Measurements from ENCODE around the gene AFF2. TPM values are rescaled to one million over a fixed set of nuclear protein-coding genes. Genes with fewer than 3 reads are reported as not detected.

AFF2 gene
- total RNA-seq, 1 experiment from 2014 or later = 0.05 TPM

DNA sequence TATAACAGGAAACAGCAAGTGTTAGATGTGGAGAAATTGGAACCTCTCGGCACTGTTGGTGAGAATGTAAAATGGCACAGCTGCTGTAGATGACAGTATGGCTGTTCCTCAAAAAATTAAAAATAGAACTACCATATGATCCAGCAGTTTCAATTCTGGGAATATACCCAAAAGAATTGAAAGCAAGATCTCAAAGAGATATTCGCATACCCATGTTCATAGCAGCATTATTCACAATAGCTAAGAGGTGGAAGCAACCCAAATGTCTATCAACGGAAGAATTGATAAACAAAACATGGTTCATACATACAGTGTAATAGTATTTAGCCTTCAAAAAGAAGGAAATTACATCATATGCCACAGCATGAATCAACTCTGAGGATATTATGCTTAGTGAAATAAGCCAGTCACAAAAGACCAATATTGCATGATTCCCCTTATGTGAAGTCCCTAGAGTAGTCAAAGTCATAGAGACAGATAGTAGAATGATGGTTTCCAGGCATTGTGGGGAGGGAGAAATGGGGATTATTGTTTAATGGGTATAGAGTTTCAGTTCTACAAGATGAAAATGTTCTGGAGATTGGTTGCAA lies 537.0 kb downstream of the AFF2 start:
- Histone ChIP-seq H3K27ac (ENCODE audit: low read depth, low read length) (no peak overlapping the region), H3K36me3 (ENCODE audit: control insufficient read depth in 1 of 2, insufficient read depth in 2 of 2, low read length in 2 of 2) (no peaks in the 10 kb centered on the region), H3K9ac (ENCODE audit: low read length) (no peak overlapping the region), H3K4me3 (replicated peaks in 1 of 2; ENCODE audit: low read depth in 1 of 2, low read length in 2 of 2) (no peak overlapping the region), H3K79me2 (ENCODE audit: insufficient read depth, low read length) (no peaks in the 10 kb centered on the region), H3K9me3 (ENCODE audit: control insufficient read depth in 1 of 2, insufficient read depth in 1 of 2, low read depth in 1 of 2, low read length in 2 of 2) (no peaks in the 10 kb centered on the region), H2AFZ (ENCODE audit: low read depth, low read length, poor library complexity, severe bottlenecking) (no peak overlapping the region), H3K9me2 (ENCODE audit: insufficient read depth) (no peaks in the 10 kb centered on the region), H3K4me2 (ENCODE audit: low read length) (no peak overlapping the region), H4K20me1 (ENCODE audit: insufficient read depth) (no peaks in the 10 kb centered on the region), H3K4me1 (ENCODE audit: control insufficient read depth in 1 of 2, insufficient read depth in 2 of 2, low read length in 2 of 2) (no peaks in the 10 kb centered on the region), H3K27me3 (ENCODE audit: insufficient read depth, low read length) (no peaks in the 10 kb centered on the region)
- intact Hi-C loops (cut with micrococcal nuclease) = no loop called here
- TF ChIP-seq EGR1 (IDR thresholded peaks at IDR 0.05; ENCODE audit: low read depth) (no peak), SRF (IDR thresholded peaks at IDR 0.05; ENCODE audit: low read depth) (no peak), SP1 (IDR thresholded peaks at IDR 0.05; ENCODE audit: low read depth) (no peak), TCF7L2 (IDR thresholded peaks at IDR 0.05; ENCODE audit: borderline replicate concordance, extremely low read depth, insufficient read depth, insufficient read length) (no peak), RAD21 (IDR thresholded peaks at IDR 0.05; ENCODE audit: low read depth) (no peak), EZH2 (IDR thresholded peaks at IDR 0.05) (no peak), POLR2A (IDR thresholded peaks at IDR 0.05; ENCODE audit: borderline replicate concordance, extremely low read depth, insufficient read depth, insufficient read length) (no peak), SIN3A (IDR thresholded peaks at IDR 0.05; ENCODE audit: low read depth) (no peak), FOSL1 (IDR thresholded peaks at IDR 0.05; ENCODE audit: low read depth) (no peak)
- TF ChIP-seq, protein P1, sequence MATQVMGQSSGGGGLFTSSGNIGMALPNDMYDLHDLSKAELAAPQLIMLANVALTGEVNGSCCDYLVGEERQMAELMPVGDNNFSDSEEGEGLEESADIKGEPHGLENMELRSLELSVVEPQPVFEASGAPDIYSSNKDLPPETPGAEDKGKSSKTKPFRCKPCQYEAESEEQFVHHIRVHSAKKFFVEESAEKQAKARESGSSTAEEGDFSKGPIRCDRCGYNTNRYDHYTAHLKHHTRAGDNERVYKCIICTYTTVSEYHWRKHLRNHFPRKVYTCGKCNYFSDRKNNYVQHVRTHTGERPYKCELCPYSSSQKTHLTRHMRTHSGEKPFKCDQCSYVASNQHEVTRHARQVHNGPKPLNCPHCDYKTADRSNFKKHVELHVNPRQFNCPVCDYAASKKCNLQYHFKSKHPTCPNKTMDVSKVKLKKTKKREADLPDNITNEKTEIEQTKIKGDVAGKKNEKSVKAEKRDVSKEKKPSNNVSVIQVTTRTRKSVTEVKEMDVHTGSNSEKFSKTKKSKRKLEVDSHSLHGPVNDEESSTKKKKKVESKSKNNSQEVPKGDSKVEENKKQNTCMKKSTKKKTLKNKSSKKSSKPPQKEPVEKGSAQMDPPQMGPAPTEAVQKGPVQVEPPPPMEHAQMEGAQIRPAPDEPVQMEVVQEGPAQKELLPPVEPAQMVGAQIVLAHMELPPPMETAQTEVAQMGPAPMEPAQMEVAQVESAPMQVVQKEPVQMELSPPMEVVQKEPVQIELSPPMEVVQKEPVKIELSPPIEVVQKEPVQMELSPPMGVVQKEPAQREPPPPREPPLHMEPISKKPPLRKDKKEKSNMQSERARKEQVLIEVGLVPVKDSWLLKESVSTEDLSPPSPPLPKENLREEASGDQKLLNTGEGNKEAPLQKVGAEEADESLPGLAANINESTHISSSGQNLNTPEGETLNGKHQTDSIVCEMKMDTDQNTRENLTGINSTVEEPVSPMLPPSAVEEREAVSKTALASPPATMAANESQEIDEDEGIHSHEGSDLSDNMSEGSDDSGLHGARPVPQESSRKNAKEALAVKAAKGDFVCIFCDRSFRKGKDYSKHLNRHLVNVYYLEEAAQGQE (IDR thresholded peaks at IDR 0.05; ENCODE audit: low read depth) = no peak
- TF ChIP-seq, protein P2, sequence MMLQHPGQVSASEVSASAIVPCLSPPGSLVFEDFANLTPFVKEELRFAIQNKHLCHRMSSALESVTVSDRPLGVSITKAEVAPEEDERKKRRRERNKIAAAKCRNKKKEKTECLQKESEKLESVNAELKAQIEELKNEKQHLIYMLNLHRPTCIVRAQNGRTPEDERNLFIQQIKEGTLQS (IDR thresholded peaks at IDR 0.05) = no peak
- no peak for DNase-seq (ENCODE audit: low read depth, low spot score)
- BruUV-seq (replicated peaks) = no TSS peak
- CTCF ChIA-PET = no interaction called here
- RAD21 ChIA-PET (ENCODE audit: low non-redundant PET in 1 of 2, low total read pairs in 2 of 2, uncharacterized antibody in 2 of 2, unreplicated experiment in 2 of 2) = no interaction called here
- ATAC-seq = no peak
- POLR2A ChIA-PET = no interaction called here

Measured in HCT116 (cell line).